NT2/D1 (cell line): ENCODE results near the gene ADAM17.
"Not testable (repeated sequence)": the region's sequence is repeated elsewhere in the genome, so short reads cannot be mapped to it uniquely, and the experiment has no call there.

ENCODE experiments used
- SUZ12 ChIP-seq: IDR thresholded peaks from 2 replicates; pipeline ENCODE4 v1.6.1; 2011; ENCODE audit not compliant: insufficient read length, insufficient read depth; ENCODE audit errors: extremely low read depth
- YY1 ChIP-seq: IDR thresholded peaks from 2 replicates; pipeline ENCODE4 v1.6.1; 2011; ENCODE audit not compliant: insufficient read length, insufficient read depth
- ZNF274 ChIP-seq: IDR thresholded peaks from 2 replicates; pipeline ENCODE4 v1.6.1; 2011; ENCODE audit warnings: mild to moderate bottlenecking, low read depth, low read length

- not testable (repeated sequence) for TF ChIP-seq SUZ12, YY1, ZNF274
These were observed 39.6 kb upstream of the ADAM17 start for GRCh38 chr2:9595256-9595655.
